ENCODE data around the gene SLC5A11. TPM values are rescaled to one million over a fixed set of nuclear protein-coding genes. Genes with fewer than 3 reads are reported as not detected.

SLC5A11 gene
- polyA plus RNA-seq, 1 donor (not counting 4 experiments of a cell fraction or from before 2014, with no cell fraction given) = 0.07 TPM

GRCh38 chr16:24921229-24921628 is 75.5 kb downstream of the SLC5A11 start:
- Histone ChIP-seq H4K20me1 (ENCODE audit: control insufficient read depth, extremely low read depth, insufficient read depth, low read length) (peaks cover 3% of the 10 kb centered on the region), H3K4me2 (ENCODE audit: control insufficient read depth, extremely low read depth, insufficient read depth, low read depth, low read length) (no peak overlapping the region), H3K27ac (ENCODE audit: control insufficient read depth, insufficient read depth, low read length) (no peak overlapping the region), H2AFZ (ENCODE audit: control insufficient read depth, low read length) (no peak overlapping the region), H3K4me3 (ENCODE audit: control insufficient read depth in 2 of 3, extremely low read depth in 1 of 3, insufficient read depth in 2 of 3, low read depth in 1 of 3, low read length in 3 of 3) (no peak overlapping the region), H3K79me2 (ENCODE audit: control insufficient read depth, insufficient read depth, low read length) (no peaks in the 10 kb centered on the region), H3K4me1 (ENCODE audit: control insufficient read depth, extremely low read depth, insufficient read depth, low read length) (no peaks in the 10 kb centered on the region), H3K9me1 (ENCODE audit: control insufficient read depth, extremely low read depth, insufficient read depth, low read length) (no peaks in the 10 kb centered on the region), H3K9me3 (ENCODE audit: control insufficient read depth, low read depth, low read length) (no peaks in the 10 kb centered on the region), H3K36me3 (ENCODE audit: control insufficient read depth in 2 of 2, extremely low read depth in 1 of 2, insufficient read depth in 2 of 2, low read length in 2 of 2) (peaks cover 0 to 9% of the 10 kb centered on the region in 2 experiments), H3K9ac (ENCODE audit: control insufficient read depth, extremely low read depth, insufficient read depth, low read length) (no peak overlapping the region), H3K27me3 (ENCODE audit: control insufficient read depth, extremely low read depth, insufficient read depth, low read length) (no peaks in the 10 kb centered on the region)
- dilution Hi-C loops (cut with MboI; ENCODE audit: extremely low pct_ligation_motif_present, low sequenced_read_pairs) = loop anchor here (25.0 kb wide), 1 partner anchor 109 kb away; no protein-coding TSS in a partner anchor
- no peak for TF ChIP-seq EZH2 (IDR thresholded peaks at IDR 0.05; ENCODE audit: low read length)
- TF ChIP-seq CTCF (optimal IDR thresholded peaks at IDR 0.05 in 1 of 3, IDR thresholded peaks at IDR 0.05 in 1 of 3, conservative IDR thresholded peaks at IDR 0.05 in 1 of 3; ENCODE audit: extremely low read depth in 1 of 3, insufficient read depth in 2 of 3, low read length in 3 of 3) = no peak
- DNase-seq (ENCODE audit: low read depth, low spot score) (no peak), FAIRE-seq (no peak)

- Histone ChIP-seq H3K9ac (ENCODE audit: control insufficient read depth, extremely low read depth, insufficient read depth, low read length) (no peak overlapping the region), H3K27ac (ENCODE audit: control insufficient read depth, insufficient read depth, low read length) (no peak overlapping the region), H3K79me2 (ENCODE audit: control insufficient read depth, insufficient read depth, low read length) (no peaks in the 10 kb centered on the region), H3K9me3 (ENCODE audit: control insufficient read depth, low read depth, low read length) (no peaks in the 10 kb centered on the region), H4K20me1 (ENCODE audit: control insufficient read depth, extremely low read depth, insufficient read depth, low read length) (no peaks in the 10 kb centered on the region), H3K4me1 (ENCODE audit: control insufficient read depth, extremely low read depth, insufficient read depth, low read length) (no peaks in the 10 kb centered on the region), H2AFZ (ENCODE audit: control insufficient read depth, low read length) (no peak overlapping the region), H3K9me1 (ENCODE audit: control insufficient read depth, extremely low read depth, insufficient read depth, low read length) (no peaks in the 10 kb centered on the region), H3K4me2 (ENCODE audit: control insufficient read depth, extremely low read depth, insufficient read depth, low read depth, low read length) (no peak overlapping the region), H3K27me3 (ENCODE audit: control insufficient read depth, extremely low read depth, insufficient read depth, low read length) (no peaks in the 10 kb centered on the region), H3K4me3 (ENCODE audit: control insufficient read depth in 2 of 3, extremely low read depth in 1 of 3, insufficient read depth in 2 of 3, low read depth in 1 of 3, low read length in 3 of 3) (no peak overlapping the region), H3K36me3 (ENCODE audit: control insufficient read depth in 2 of 2, extremely low read depth in 1 of 2, insufficient read depth in 2 of 2, low read length in 2 of 2) (peaks cover 5 to 13% of the 10 kb centered on the region in 2 experiments)
- no peak for TF ChIP-seq EZH2 (IDR thresholded peaks at IDR 0.05; ENCODE audit: low read length)
- TF ChIP-seq CTCF (optimal IDR thresholded peaks at IDR 0.05 in 1 of 3, IDR thresholded peaks at IDR 0.05 in 1 of 3, conservative IDR thresholded peaks at IDR 0.05 in 1 of 3; ENCODE audit: extremely low read depth in 1 of 3, insufficient read depth in 2 of 3, low read length in 3 of 3) = no peak
- no peak for FAIRE-seq
- no peak for DNase-seq (ENCODE audit: low read depth, low spot score)
- dilution Hi-C loops (cut with MboI; ENCODE audit: extremely low pct_ligation_motif_present, low sequenced_read_pairs) = no loop called here
Observed at GRCh38 chr16:24925163-24925562, 79.4 kb downstream of the SLC5A11 start.

Data from keratinocyte (primary cell).